Inflammatory macrophage treated with lipopolysaccharide for 4 hours (primary cell): Measurements from ENCODE around the gene HOXA6.

ENCODE experiments used
- DNase-seq: peaks from one replicate; pipeline ENCODE4 v3.0.0-alpha.2; 2020

The HOXA6 gene

GRCh38 chr7:27107391-27108381 lies 39.9 kb downstream of the HOXA6 start:
- no peak for DNase-seq

- no peak for DNase-seq
Measured at GRCh38 chr7:27106901-27107240, 40.7 kb downstream of the HOXA6 start.

DNA sequence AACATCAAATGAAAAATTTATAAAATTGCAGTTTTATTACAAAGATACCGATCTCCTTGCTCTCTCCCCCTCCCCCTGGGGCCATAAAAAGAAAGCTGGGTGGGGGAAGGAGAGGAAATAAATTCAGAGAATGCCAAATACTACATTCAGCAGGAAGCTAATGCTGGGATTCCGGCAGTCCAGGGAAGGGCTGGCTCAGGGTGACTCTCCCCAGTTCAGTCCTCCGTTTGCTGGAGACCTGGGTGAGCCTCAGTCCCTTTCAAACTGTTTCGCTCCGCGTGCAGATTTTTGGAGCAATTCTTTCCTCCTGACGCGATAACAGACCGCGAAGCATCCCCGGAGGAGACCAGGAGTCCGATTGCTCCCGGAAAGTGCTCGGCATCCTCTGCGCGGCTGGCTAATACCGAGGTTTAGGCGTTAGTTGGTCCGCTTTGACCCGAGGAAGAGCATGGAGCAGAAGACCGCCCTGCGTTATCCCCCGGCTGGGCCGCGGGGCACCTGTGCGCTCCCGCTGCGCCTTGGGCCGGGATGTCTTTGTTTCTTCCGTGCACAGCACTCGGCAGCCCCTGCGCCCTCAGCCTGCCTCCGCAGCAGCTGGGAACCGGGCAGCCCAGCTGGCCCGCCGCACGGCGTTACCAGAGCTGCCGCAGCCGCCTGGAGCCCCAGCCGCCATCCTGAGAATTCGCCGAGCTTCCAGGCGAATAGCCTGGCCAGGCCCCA lies 41.2 kb downstream of the HOXA6 start:
- DNase-seq: no peak

- no peak for DNase-seq
Measured at GRCh38 chr7:27105301-27106031, 42.1 kb downstream of the HOXA6 start.

DNA sequence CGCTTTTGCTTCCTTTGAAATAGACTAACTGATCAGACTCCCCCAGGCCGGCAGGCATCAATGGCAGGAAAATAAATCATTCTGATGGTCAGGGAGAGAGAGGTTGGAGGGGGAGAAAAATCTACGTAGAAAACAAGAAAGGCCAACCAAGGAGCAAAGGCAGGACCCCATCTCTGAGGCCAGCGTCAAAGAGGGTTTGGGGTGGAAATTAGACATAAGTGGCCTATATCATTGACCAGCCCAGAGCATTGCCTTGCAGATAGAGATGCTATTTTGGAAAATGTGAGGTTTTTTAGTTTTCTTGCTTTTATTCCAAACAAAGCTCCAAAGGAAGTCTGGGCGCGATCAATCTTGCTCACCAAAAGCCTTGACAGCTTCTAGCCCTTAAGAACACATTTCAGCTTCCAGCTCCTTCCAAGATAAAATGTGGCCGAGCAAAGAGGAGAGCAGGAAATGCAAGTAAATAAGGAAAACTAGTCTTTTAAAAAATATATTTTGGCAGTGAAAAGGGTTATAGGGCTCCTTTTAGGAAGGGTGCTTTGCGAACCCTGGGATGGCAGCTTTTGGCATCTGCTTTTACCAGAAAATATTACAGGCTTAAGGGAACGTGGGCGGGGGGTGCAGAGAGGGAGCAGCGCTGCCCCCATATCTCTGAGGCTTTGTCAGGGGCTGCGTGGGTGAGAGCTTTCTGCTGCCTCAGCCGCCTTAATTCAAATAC lies 43.1 kb downstream of the HOXA6 start:
- no peak for DNase-seq

GRCh38 chr7:27103489-27104226 lies 43.9 kb downstream of the HOXA6 start:
- DNase-seq: no peak

- DNase-seq: no peak
Measured at GRCh38 chr7:27102581-27103442, 44.8 kb downstream of the HOXA6 start, which contains the start of gene HOXA2. HOXA2 (minus strand) TSS chr7:27102683; CDS start chr7:27102500, 183 bp downstream.

- DNase-seq: no peak
Measured at GRCh38 chr7:27101957-27102580, 45.5 kb downstream of the HOXA6 start.

- DNase-seq: no peak
Measured at GRCh38 chr7:27101171-27101956, 46.2 kb downstream of the HOXA6 start.

DNA sequence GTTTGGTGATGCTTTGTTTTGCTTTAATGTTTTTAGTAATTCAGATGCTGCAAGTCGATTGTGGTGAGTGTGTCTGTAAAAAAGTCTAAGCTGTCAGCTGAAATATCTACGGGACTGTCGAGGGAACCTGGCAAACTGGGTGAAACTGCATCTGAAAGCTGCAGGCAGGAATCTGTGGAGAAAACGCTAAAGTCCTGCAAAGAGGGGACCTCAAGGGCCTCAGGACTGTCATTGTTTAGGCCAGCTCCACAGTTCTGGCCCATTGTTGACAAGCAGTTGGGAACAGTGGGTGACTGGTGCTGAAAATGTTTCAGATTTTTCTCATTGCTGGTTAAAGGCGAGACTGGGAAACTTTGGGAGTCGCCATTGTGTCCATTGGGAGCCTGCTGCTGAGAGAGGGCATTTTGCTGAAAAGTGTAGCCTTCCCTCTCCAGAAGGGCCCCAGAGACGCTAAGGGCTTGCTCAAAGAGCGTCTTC lies 46.8 kb downstream of the HOXA6 start:
- no peak for DNase-seq

GRCh38 chr7:27099453-27100370 lies 47.9 kb downstream of the HOXA6 start:
- no peak for DNase-seq

DNA sequence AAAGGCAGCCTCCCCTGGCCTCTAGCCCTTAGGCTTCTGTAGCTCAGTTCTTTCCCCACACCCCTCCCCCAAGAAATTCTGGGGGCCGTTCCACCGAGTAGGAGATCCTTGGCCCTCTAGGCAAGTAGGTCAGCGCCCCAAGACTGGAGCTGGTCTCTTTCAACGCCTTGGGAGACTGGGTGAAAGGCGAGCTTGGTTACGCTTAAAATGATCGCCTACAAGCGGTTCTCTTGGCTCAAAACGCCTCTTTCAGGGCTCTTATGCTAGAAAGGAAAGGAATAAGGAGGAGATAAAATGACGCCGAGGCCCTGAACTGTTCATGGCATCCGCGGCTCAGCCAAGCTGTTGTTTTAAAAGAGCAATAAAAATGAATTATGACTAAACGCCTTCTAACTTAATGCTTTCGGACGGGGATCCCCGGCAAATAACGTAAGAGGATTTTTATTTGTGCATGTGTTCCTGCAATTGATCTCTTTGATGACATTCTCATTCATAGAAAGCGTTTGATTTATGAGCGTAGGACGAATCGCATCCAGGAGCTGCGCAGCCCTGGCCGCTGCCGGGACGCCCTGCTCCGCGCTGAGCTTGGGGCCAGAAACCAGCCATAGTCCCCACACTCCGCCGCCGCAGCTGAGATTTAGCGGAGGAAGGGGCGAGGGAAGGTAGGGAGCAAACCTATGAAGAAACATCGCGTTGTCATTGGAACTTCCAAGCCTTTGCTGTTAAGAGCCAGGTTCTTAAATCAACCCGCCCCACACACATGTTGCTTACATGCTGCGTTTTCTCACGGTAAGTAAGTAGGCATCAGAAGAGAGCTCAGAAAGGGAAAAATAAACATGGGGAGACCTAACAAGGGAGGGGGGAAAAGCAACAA lies 48.8 kb downstream of the HOXA6 start:
- no peak for DNase-seq

DNA sequence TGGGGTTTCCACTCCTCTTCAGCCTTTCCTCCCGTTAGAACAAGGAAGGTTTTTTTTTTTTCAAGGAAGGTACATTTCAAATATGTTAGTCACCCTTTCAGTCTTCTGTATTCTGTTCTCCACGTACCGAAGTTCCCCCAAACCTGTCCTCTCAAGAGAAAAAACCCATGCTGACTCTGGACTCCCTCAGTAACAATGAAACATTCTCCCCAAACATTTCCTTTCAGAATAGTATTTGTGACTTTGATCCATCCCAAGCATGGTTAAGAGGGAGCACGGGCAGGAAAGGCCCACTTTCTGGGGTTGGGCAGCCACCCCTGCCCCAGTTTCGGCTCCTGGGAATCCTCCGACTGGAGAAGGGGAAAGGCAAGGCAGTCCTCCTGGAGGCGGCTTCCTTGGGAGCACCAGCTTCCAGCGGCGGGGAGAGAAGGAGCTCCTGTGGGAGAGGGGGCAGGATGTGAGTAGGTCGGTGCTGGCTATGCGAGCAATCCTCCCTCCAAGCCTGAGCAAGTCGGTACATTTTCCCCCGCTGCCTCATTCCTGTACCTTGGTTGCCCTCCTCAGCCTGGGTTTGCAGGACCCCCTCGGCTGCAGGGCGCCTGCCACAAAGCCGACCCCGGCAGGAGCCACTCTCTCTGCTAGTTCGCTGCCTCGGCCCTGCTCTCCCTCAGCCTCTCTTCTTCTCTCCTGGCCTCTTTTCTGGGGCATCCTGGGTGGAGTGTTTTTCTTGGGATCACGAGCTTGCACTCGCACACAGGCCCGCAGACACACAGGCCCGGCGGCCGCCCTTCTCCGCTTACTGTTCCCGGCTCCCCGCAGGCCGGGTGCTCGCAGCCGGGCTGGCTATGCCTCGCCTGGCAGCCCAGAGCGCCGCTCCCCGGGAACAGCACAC lies 49.6 kb downstream of the HOXA6 start:
- DNase-seq: no peak

- DNase-seq: peak; percentile 81
Measured at GRCh38 chr7:27096768-27097514, 50.6 kb downstream of the HOXA6 start.
